Activated effector memory CD4-positive, alpha-beta T cell treated with Interleukin-2 at 50 U/mL for 16 hours (primary cell): ENCODE data around the gene APOC1.

Experiments
- DNase-seq: peaks from one replicate; pipeline ENCODE4 v3.0.0-alpha.2; 2020

Gene APOC1

GRCh38 chr19:44957526-44957925 lies 43.1 kb downstream of the APOC1 start:
- DNase-seq: no peak

GRCh38 chr19:44958090-44958489 lies 43.7 kb downstream of the APOC1 start:
- DNase-seq: no peak

GRCh38 chr19:44959691-44960090 lies 45.3 kb downstream of the APOC1 start:
- DNase-seq: no peak

GRCh38 chr19:44960906-44961728 lies 46.7 kb downstream of the APOC1 start:
- no peak for DNase-seq

GRCh38 chr19:44961821-44962220 lies 47.4 kb downstream of the APOC1 start:
- no peak for DNase-seq

GRCh38 chr19:44968118-44968517 lies 53.7 kb downstream of the APOC1 start:
- DNase-seq: no peak

- no peak for DNase-seq
Observed at GRCh38 chr19:44968670-44969069, 54.3 kb downstream of the APOC1 start.
